Naive B cell (primary cell): ENCODE data around the gene ADARB1. TPM values are rescaled to one million over a fixed set of nuclear protein-coding genes. Genes with fewer than 3 reads are reported as not detected.

Source experiments
- ATAC-seq, 2 donors: fragments of 150-1000 bp; cut with Tn5 transposase; 2 replicates each; pipeline ENCODE4 v1.10.0; 2021; ENCODE audit warnings: low read depth in 2 of 2, mild to moderate bottlenecking in 2 of 2, moderate library complexity in 2 of 2
- DNase-seq: peaks from one replicate; pipeline ENCODE4 v3.0.0; 2022
- H3K27ac Mint-ChIP-seq, 6 donors: one replicate each; pipeline ENCODE4 v1.8.0; 2020 to 2022; ENCODE audit warnings: mild to moderate bottlenecking in 6 of 6, mixed read lengths in 6 of 6, moderate library complexity in 5 of 6, inconsistent platforms in 2 of 6
- H3K27me3 Mint-ChIP-seq, 3 donors: one replicate each; pipeline ENCODE4 v1.8.0; 2021 to 2022; ENCODE audit warnings: mixed read lengths in 3 of 3, mild to moderate bottlenecking in 1 of 3
- H3K36me3 Mint-ChIP-seq, 2 donors: one replicate each; pipeline ENCODE4 v1.8.0; 2020 to 2022; ENCODE audit warnings: mixed read lengths in 2 of 2, inconsistent platforms in 1 of 2, mild to moderate bottlenecking in 1 of 2
- H3K4me1 Mint-ChIP-seq, 3 donors: one replicate each; pipeline ENCODE4 v1.8.0; 2020 to 2022; ENCODE audit warnings: mixed read lengths in 3 of 3, inconsistent platforms in 1 of 3, mild to moderate bottlenecking in 1 of 3, moderate library complexity in 1 of 3
- H3K4me3 Mint-ChIP-seq, 8 donors: one replicate each; pipeline ENCODE4 v1.8.0; 2020 to 2022; ENCODE audit warnings: mild to moderate bottlenecking in 8 of 8, mixed read lengths in 8 of 8, moderate library complexity in 8 of 8, inconsistent platforms in 2 of 8
- H3K9me3 Mint-ChIP-seq, 7 donors: one replicate each; pipeline ENCODE4 v1.8.0; 2020 to 2022; ENCODE audit warnings: mixed read lengths in 7 of 7, mild to moderate bottlenecking in 5 of 7, inconsistent platforms in 2 of 7, moderate library complexity in 1 of 7
- polyA plus RNA-seq, 6 donors: library from polyadenylated mRNA; unstranded; fragments of 300-500 nt; fragmentation: Illumina TruSeq; gene quantifications; one replicate each; pipeline ENCODE4 v1.2.3, GENCODE V29; 2021; ENCODE audit warnings: low read depth in 6 of 6

ADARB1 gene
- polyA plus RNA-seq, 6 donors from 2014 or later, result 19.9 to 63.5 (median 28.7) TPM

- Mint-ChIP-seq H3K27me3 (no peaks in the 10 kb centered on the region), H3K4me1 (peaks cover 66 to 100% (median 89%) of the 10 kb centered on the region in 3 donors), H3K9me3 (no peaks in the 10 kb centered on the region), H3K4me3 (peak overlapping the region; percentile 46 to 99 (median 93)), H3K36me3 (no peaks in the 10 kb centered on the region), H3K27ac (peak overlapping the region in 5 of 6 donors; percentile 80 to 98 (median 94))
- no peak for ATAC-seq
- no peak for DNase-seq
These were observed 38.0 kb downstream of the ADARB1 start for GRCh38 chr21:45112371-45112770.

DNA sequence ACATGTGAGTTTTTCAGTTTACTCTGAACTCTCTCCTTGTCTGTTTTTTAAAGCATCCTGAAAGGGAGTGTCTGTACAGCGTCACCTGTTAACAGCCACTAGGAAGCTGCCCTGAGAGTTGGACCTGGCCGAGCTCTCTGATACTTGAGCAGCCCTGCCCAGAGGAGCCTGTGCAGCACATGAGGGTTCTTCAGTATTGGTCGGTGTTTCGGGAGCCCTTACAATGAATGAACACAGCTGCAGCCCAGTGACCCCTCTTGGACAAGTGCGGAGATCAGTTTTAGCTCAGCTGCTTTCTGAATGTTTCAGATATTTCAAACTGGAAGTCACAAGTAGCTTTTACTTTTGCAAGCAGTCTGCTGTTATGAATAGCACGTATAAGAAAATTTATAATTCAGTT lies 39.2 kb downstream of the ADARB1 start:
- Mint-ChIP-seq H3K9me3 (no peaks in the 10 kb centered on the region), H3K4me3 (peak overlapping the region; percentile 16 to 99 (median 82)), H3K4me1 (peaks cover 73 to 100% (median 89%) of the 10 kb centered on the region in 3 donors), H3K27ac (peak overlapping the region; percentile 58 to 98 (median 84)), H3K27me3 (no peaks in the 10 kb centered on the region), H3K36me3 (peaks cover under 1 to 3% of the 10 kb centered on the region in 2 donors)
- no peak for DNase-seq
- no peak for ATAC-seq

DNA sequence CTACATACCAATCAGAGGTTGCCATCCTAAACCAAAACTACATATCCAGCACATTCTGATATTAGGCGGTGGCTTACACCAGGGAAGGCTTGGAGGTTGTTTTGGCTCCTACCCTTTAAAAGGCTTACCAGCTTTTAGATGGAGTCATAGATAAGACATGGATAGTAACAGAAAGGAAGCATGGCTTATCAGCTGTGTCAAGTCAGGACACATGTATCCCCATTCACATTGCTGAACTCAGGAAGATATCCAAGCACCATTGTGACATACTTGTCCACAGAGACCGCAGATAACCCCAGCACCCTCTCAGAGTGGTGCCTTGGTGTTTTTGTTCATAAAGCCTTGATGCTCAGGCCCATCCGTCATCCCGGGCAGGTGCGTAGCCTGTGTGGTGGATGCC lies 39.7 kb downstream of the ADARB1 start:
- Mint-ChIP-seq H3K27ac (peak overlapping the region in 3 of 6 donors; percentile 78 to 98 (median 84)), H3K4me3 (peak overlapping the region in 5 of 8 donors; percentile 48 to 99 (median 83)), H3K27me3 (no peaks in the 10 kb centered on the region), H3K4me1 (peaks cover 72 to 100% (median 89%) of the 10 kb centered on the region in 3 donors), H3K36me3 (peaks cover 4 to 6% of the 10 kb centered on the region in 2 donors), H3K9me3 (no peaks in the 10 kb centered on the region)
- no peak for DNase-seq
- no peak for ATAC-seq

GRCh38 chr21:45114475-45114874 lies 40.1 kb downstream of the ADARB1 start:
- Mint-ChIP-seq H3K9me3 (no peaks in the 10 kb centered on the region), H3K27ac (peak overlapping the region in 5 of 6 donors; percentile 44 to 89 (median 78)), H3K4me1 (peaks cover 70 to 99% (median 85%) of the 10 kb centered on the region in 3 donors), H3K4me3 (peak overlapping the region; percentile 12 to 93 (median 72)), H3K36me3 (peaks cover 4 to 6% of the 10 kb centered on the region in 2 donors), H3K27me3 (no peaks in the 10 kb centered on the region)
- ATAC-seq (no peak), DNase-seq (no peak)

DNA sequence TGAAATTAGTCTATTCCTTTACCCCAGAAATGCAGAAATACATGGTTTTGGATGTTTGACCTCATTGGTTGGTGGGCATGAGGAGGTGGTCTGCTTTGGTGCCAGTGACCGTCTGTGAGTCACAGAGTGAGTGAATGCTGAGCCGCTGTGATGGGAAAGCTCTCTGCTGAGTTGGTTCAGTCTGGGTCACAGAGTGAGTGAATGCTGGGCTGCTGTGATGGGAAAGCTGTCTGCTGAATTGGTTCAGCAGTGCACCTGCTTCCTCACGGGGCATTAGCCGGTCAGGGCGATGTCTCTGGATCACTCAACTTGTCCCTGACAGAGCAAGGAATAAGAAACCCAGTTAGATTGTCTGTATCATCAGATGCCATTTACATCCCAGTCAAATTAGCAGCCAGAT lies 40.8 kb downstream of the ADARB1 start:
- Mint-ChIP-seq H3K4me1 (peaks cover 70 to 99% (median 84%) of the 10 kb centered on the region in 3 donors), H3K27ac (peak overlapping the region in 5 of 6 donors; percentile 5 to 89 (median 37)), H3K36me3 (peaks cover 4 to 6% of the 10 kb centered on the region in 2 donors), H3K9me3 (no peaks in the 10 kb centered on the region), H3K27me3 (no peaks in the 10 kb centered on the region), H3K4me3 (peak overlapping the region; percentile 12 to 93 (median 72))
- no peak for ATAC-seq
- DNase-seq, result no peak

- DNase-seq, result no peak
- ATAC-seq, result no peak
- Mint-ChIP-seq H3K4me3 (peak overlapping the region in 6 of 8 donors; percentile 18 to 83 (median 52)), H3K4me1 (peaks cover 71 to 99% (median 87%) of the 10 kb centered on the region in 3 donors), H3K36me3 (peaks cover 14 to 15% of the 10 kb centered on the region in 2 donors), H3K27me3 (no peaks in the 10 kb centered on the region), H3K27ac (peak overlapping the region in 2 of 6 donors; percentile 23 to 77), H3K9me3 (no peaks in the 10 kb centered on the region)
These were observed 41.7 kb downstream of the ADARB1 start for GRCh38 chr21:45116066-45116465.

DNA sequence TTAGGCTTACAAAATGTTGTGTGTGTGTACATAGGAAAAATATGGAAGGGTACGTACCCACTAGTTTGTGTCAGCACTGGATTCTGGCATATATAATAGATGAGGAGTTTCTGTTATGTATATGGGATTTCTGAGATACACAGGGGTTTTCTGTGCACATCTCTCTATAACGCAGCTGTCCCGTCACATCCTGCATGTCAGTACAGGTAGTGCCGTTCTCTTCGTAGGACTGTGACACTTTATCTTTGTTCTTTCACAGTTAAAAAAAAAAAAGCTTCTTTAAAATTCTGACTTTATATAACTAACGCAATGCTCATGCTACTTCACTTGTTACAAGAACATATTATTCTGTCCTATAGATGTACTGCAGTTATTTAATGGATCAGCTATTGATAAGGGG lies 42.9 kb downstream of the ADARB1 start:
- no peaks in the 10 kb centered on the region for H3K27me3 Mint-ChIP-seq
- no peaks in the 10 kb centered on the region for H3K9me3 Mint-ChIP-seq
- ATAC-seq (no peak), DNase-seq (no peak)
- H3K4me3 Mint-ChIP-seq, result peak overlapping the region in 3 of 8 donors; percentile 13 to 18 (median 17)
- peaks cover 68 to 99% (median 86%) of the 10 kb centered on the region in 3 donors for H3K4me1 Mint-ChIP-seq
- H3K36me3 Mint-ChIP-seq, result peaks cover 18 to 20% of the 10 kb centered on the region in 2 donors
- H3K27ac Mint-ChIP-seq, result peak overlapping the region in 3 of 6 donors; percentile 61 to 80 (median 67)

DNA sequence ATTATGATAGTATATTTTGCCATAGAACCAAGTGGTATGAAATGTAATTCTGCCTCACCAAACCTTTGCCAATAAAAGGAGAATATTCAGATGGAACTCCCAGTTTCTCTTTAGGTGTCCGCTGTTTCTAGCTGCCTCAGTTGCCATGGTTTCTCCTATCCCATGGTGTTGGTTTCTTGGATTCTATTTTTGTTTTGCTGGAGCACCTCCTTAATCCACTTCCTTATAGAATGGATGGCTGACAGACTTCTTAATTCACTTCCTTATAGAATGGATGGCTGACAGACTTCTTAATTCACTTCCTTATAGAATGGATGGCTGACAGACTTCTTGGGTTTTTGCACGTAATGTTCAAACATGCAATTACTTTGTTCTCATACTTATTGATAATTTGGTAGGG lies 43.7 kb downstream of the ADARB1 start:
- peaks cover 68 to 99% (median 86%) of the 10 kb centered on the region in 3 donors for H3K4me1 Mint-ChIP-seq
- ATAC-seq, result no peak

DNA sequence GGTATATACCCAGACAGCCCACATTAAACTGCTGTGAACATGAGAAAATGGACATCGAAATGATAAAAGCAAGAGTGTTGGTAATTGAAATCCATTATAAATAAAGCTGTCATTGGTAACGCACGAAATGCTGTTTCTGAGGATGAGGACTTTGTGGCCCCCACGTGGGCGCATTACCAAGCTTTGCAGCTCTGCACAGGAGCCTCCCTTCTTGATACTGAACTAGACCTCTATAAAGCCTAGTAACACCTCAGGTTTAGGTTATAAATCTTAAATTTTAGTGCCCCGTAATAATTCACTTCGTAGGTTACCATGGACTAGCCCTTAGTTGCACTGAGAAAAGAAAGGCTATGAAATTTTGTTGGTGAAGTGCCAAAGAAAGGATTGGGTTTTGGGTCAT lies 45.4 kb downstream of the ADARB1 start:
- Mint-ChIP-seq H3K4me3 (no peak overlapping the region), H3K27ac (peak overlapping the region in 2 of 6 donors; percentile 37 to 86), H3K9me3 (no peaks in the 10 kb centered on the region), H3K4me1 (peaks cover 75 to 98% (median 87%) of the 10 kb centered on the region in 3 donors), H3K36me3 (peaks cover 18 to 20% of the 10 kb centered on the region in 2 donors), H3K27me3 (no peaks in the 10 kb centered on the region)
- no peak for DNase-seq
- ATAC-seq, result no peak

More for the DNA sequence above, 43.7 kb downstream of the ADARB1 start:
- H3K27ac Mint-ChIP-seq, result peak overlapping the region in 3 of 6 donors; percentile 6 to 75 (median 39)
- H3K9me3 Mint-ChIP-seq, result no peaks in the 10 kb centered on the region
- no peak for DNase-seq
- no peaks in the 10 kb centered on the region for H3K27me3 Mint-ChIP-seq
- peaks cover 18 to 20% of the 10 kb centered on the region in 2 donors for H3K36me3 Mint-ChIP-seq
- peak overlapping the region; percentile 9 to 83 (median 34) for H3K4me3 Mint-ChIP-seq

DNA sequence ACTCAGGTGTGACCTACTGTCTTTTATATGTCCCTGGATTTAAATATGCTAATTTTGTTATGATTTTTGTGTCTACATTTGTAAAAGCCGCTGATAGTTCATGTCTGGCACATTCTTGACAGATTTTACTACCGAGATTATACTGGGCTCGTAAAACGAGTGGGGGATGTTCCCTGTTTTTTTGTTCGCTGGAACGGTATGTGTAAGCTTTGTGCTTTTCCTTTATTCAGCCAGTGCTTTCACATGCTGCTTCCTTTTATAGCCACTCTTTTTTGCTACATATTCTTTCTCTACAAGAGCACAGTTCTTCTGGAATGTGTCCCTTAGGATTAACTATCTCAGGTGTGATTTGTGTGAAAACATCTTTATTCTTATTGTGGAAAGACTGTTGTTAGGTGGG lies 46.6 kb downstream of the ADARB1 start:
- ATAC-seq (no peak), DNase-seq (no peak)
- H3K27ac Mint-ChIP-seq, result peak overlapping the region in 3 of 6 donors; percentile 55 to 84 (median 59)
- H3K4me1 Mint-ChIP-seq, result peaks cover 74 to 98% (median 87%) of the 10 kb centered on the region in 3 donors
- peak overlapping the region in 1 of 8 donors; percentile 5 for H3K4me3 Mint-ChIP-seq
- peaks cover 18 to 20% of the 10 kb centered on the region in 2 donors for H3K36me3 Mint-ChIP-seq
- H3K27me3 Mint-ChIP-seq, result no peaks in the 10 kb centered on the region
- no peaks in the 10 kb centered on the region for H3K9me3 Mint-ChIP-seq

GRCh38 chr21:45122030-45122429 lies 47.6 kb downstream of the ADARB1 start:
- Mint-ChIP-seq H3K4me1 (peaks cover 75 to 98% (median 87%) of the 10 kb centered on the region in 3 donors), H3K36me3 (peaks cover 18 to 20% of the 10 kb centered on the region in 2 donors), H3K27me3 (no peaks in the 10 kb centered on the region), H3K27ac (peak overlapping the region in 2 of 6 donors; percentile 70 to 76), H3K4me3 (peak overlapping the region in 5 of 8 donors; percentile 62 to 83 (median 79)), H3K9me3 (no peaks in the 10 kb centered on the region)
- DNase-seq, result no peak
- no peak for ATAC-seq

- no peaks in the 10 kb centered on the region for H3K27me3 Mint-ChIP-seq
- H3K4me1 Mint-ChIP-seq, result peaks cover 77 to 98% (median 87%) of the 10 kb centered on the region in 3 donors
- H3K9me3 Mint-ChIP-seq, result no peaks in the 10 kb centered on the region
- peak overlapping the region in 5 of 6 donors; percentile 12 to 76 (median 34) for H3K27ac Mint-ChIP-seq
- H3K36me3 Mint-ChIP-seq, result peaks cover 18 to 20% of the 10 kb centered on the region in 2 donors
- DNase-seq (no peak), ATAC-seq (peak; percentile 58 to 64)
- H3K4me3 Mint-ChIP-seq, result peak overlapping the region; percentile 5 to 86 (median 78)
These were observed 48.2 kb downstream of the ADARB1 start for GRCh38 chr21:45122432-45123132.

GRCh38 chr21:45123440-45123839 lies 49.1 kb downstream of the ADARB1 start:
- ATAC-seq (peak; percentile 27 to 30), DNase-seq (no peak)
- H3K4me3 Mint-ChIP-seq, result peak overlapping the region; percentile 25 to 91 (median 84)
- no peaks in the 10 kb centered on the region for H3K9me3 Mint-ChIP-seq
- H3K4me1 Mint-ChIP-seq, result peaks cover 77 to 98% (median 87%) of the 10 kb centered on the region in 3 donors
- H3K27me3 Mint-ChIP-seq, result no peaks in the 10 kb centered on the region
- peaks cover 18% of the 10 kb centered on the region in 2 donors for H3K36me3 Mint-ChIP-seq
- peak overlapping the region in 4 of 6 donors; percentile 88 to 95 (median 92) for H3K27ac Mint-ChIP-seq
